Head of caudate nucleus (tissue), 42 donors: ENCODE results near the gene TMPRSS13.
"Not testable (repeated sequence)": the region's sequence is repeated elsewhere in the genome, so short reads cannot be mapped to it uniquely, and the experiment has no call there.

Source experiments
- DNase-seq, 42 donors: peaks; one replicate each; pipeline versions ENCODE4 v3.0.0 to v3.0.0-alpha.2; 2020 to 2021; ENCODE audit warnings: mixed read lengths in 7 of 42
- intact Hi-C: fragments of 100-400 bp; cut with DNase I; formaldehyde crosslinking; loops from one replicate; pipeline ENCODE4 v1.15.0; 2022

Gene TMPRSS13

GRCh38 chr11:117929142-117929915 lies at the start of gene TMPRSS13:
TMPRSS13 (minus strand) TSS chr11:117929402; CDS start chr11:117929307, 95 bp downstream.
- DNase-seq = no peak
- intact Hi-C loops = no loop called here

- intact Hi-C loops = no loop called here
Observed at GRCh38 chr11:117978991-117979390, 49.8 kb upstream of the TMPRSS13 start.

GRCh38 chr11:117978291-117978910 lies 49.2 kb upstream of the TMPRSS13 start:
- DNase-seq, intact Hi-C loops: not testable (repeated sequence)

More at GRCh38 chr11:117978991-117979390, 49.8 kb upstream of the TMPRSS13 start:
- no peak for DNase-seq

- intact Hi-C loops = not testable (repeated sequence)
- DNase-seq = peak in 1 of 42 donors; percentile 10
Observed at GRCh38 chr11:117977612-117978264, 48.5 kb upstream of the TMPRSS13 start.

GRCh38 chr11:117977029-117977428 lies 47.8 kb upstream of the TMPRSS13 start:
- intact Hi-C loops = no loop called here
- DNase-seq = peak in 1 of 42 donors; percentile 40

- intact Hi-C loops = no loop called here
- DNase-seq = no peak
Observed at GRCh38 chr11:117976445-117976844, 47.2 kb upstream of the TMPRSS13 start.

GRCh38 chr11:117973503-117973860 lies 44.3 kb upstream of the TMPRSS13 start:
- intact Hi-C loops = no loop called here
- peak in 1 of 42 donors; percentile 18 for DNase-seq

GRCh38 chr11:117972629-117973502 lies 43.7 kb upstream of the TMPRSS13 start:
- intact Hi-C loops = no loop called here
- DNase-seq = peak in 1 of 42 donors; percentile 29

- intact Hi-C loops = no loop called here
- DNase-seq = peak in 1 of 42 donors; percentile 35
Observed at GRCh38 chr11:117972044-117972443, 42.8 kb upstream of the TMPRSS13 start.

- intact Hi-C loops = no loop called here
- DNase-seq = peak in 2 of 42 donors; percentile 16 to 41
Observed at GRCh38 chr11:117970400-117971024, 41.3 kb upstream of the TMPRSS13 start.

GRCh38 chr11:117969160-117969991 lies 40.2 kb upstream of the TMPRSS13 start:
- intact Hi-C loops = no loop called here

GRCh38 chr11:117966908-117967307 lies 37.7 kb upstream of the TMPRSS13 start:
- intact Hi-C loops = no loop called here
- DNase-seq = peak in 5 of 42 donors; percentile 22 to 54 (median 28)

More at GRCh38 chr11:117969160-117969991, 40.2 kb upstream of the TMPRSS13 start:
- DNase-seq = no peak

GRCh38 chr11:117962826-117963225 lies 33.6 kb upstream of the TMPRSS13 start:
- intact Hi-C loops = no loop called here
- no peak for DNase-seq

GRCh38 chr11:117961896-117962295 lies 32.7 kb upstream of the TMPRSS13 start:
- peak in 1 of 42 donors; percentile 36 for DNase-seq
- intact Hi-C loops = no loop called here

GRCh38 chr11:117960406-117960805 lies 31.2 kb upstream of the TMPRSS13 start:
- no peak for DNase-seq
- intact Hi-C loops = no loop called here

- intact Hi-C loops = no loop called here
- DNase-seq = peak in 2 of 42 donors; percentile 2 to 13
Observed at GRCh38 chr11:117959438-117960149, 30.4 kb upstream of the TMPRSS13 start.

- DNase-seq = no peak
Observed at GRCh38 chr11:117958949-117959348, 29.7 kb upstream of the TMPRSS13 start.

More at GRCh38 chr11:117958949-117959348, 29.7 kb upstream of the TMPRSS13 start:
- intact Hi-C loops = no loop called here
